Neural cell (in vitro differentiated cells): ENCODE data around the gene CEP55. TPM values are rescaled to one million over a fixed set of nuclear protein-coding genes. Genes with fewer than 3 reads are reported as not detected.

Experiments used
- H2AFZ ChIP-seq: fragments of 200-600, 300-800 bp; sonication (generic), shearing (Covaris generic); 2 replicates; pipeline ENCODE4 v1.6.0; 2014; ENCODE audit warnings: low read depth, mild to moderate bottlenecking, antibody characterized with exemption, low read length, moderate library complexity
- H3F3A ChIP-seq: fragments of 200-600 bp; shearing (Covaris generic); 2 replicates; pipeline ENCODE4 v1.6.1; 2016; ENCODE audit warnings: mild to moderate bottlenecking, moderate library complexity, mixed read lengths, antibody characterized with exemption, low read length; ENCODE audit not compliant: insufficient read depth, poor library complexity, severe bottlenecking
- H3K27ac ChIP-seq: fragments of 200-600, 300-800 bp; sonication (generic), shearing (Covaris generic); 2 replicates; pipeline ENCODE4 v1.5.1; 2014; ENCODE audit warnings: mild to moderate bottlenecking, low read length, moderate library complexity
- H3K27me3 ChIP-seq: fragments of 300-800, 200-600 bp; sonication (generic), shearing (Covaris generic); 2 replicates; pipeline ENCODE4 v1.6.0; 2014; ENCODE audit warnings: mild to moderate bottlenecking, low read depth, low read length, moderate library complexity; ENCODE audit not compliant: insufficient read depth
- H3K36me3 ChIP-seq: fragments of 300-800, 200-600 bp; sonication (generic), shearing (Covaris generic); 2 replicates; pipeline ENCODE4 v1.5.1; 2014; ENCODE audit warnings: mild to moderate bottlenecking, antibody characterized with exemption, low read length, moderate library complexity; ENCODE audit not compliant: insufficient read depth
- H3K4me2 ChIP-seq: fragments of 300-800, 200-600 bp; sonication (generic), shearing (Covaris generic); 2 replicates; pipeline ENCODE4 v1.6.0; 2014; ENCODE audit warnings: mild to moderate bottlenecking, low read length
- H3K4me3 ChIP-seq: fragments of 300-800, 200-600 bp; sonication (generic), shearing (Covaris generic); 2 replicates; pipeline ENCODE4 v1.5.1; 2014; ENCODE audit warnings: mild to moderate bottlenecking, low read length, moderate library complexity
- H3K79me2 ChIP-seq: fragments of 200-600 bp; shearing (Covaris generic); replicated peaks from 2 replicates; pipeline ENCODE4 v1.6.0; 2014; ENCODE audit warnings: mild to moderate bottlenecking, low read length, moderate library complexity; ENCODE audit not compliant: insufficient read depth
- H3K9ac ChIP-seq: fragments of 300-800, 200-600 bp; sonication (generic), shearing (Covaris generic); 2 replicates; pipeline ENCODE4 v1.6.1; 2016; ENCODE audit warnings: mild to moderate bottlenecking, low read length, mixed read lengths
- H3K9me2 ChIP-seq: fragments of 200-600 bp; shearing (Covaris generic); 2 replicates; pipeline ENCODE4 v1.6.1; 2016; ENCODE audit warnings: mild to moderate bottlenecking, low read length, mixed read lengths; ENCODE audit not compliant: insufficient read depth
- H3K9me3 ChIP-seq: fragments of 200-600, 300-800 bp; sonication (generic), shearing (Covaris generic); 2 replicates; pipeline ENCODE4 v1.6.1; 2016; ENCODE audit warnings: mild to moderate bottlenecking, mixed run types, low read length, moderate library complexity, mixed read lengths
- H4K20me1 ChIP-seq: fragments of 200-600 bp; shearing (Covaris generic); 2 replicates; pipeline ENCODE4 v1.6.1; 2016; ENCODE audit warnings: mild to moderate bottlenecking, mixed run types; ENCODE audit not compliant: insufficient read depth
- CTCF ChIP-seq: fragments of 450-650 bp; IDR thresholded peaks from 2 replicates; pipeline ENCODE4 v1.5.1; 2014; ENCODE audit warnings: antibody characterized with exemption, mild to moderate bottlenecking, moderate library complexity; ENCODE audit not compliant: poor library complexity, severe bottlenecking
- EP300 ChIP-seq: fragments of 450-650 bp; conservative IDR thresholded peaks from 2 replicates; pipeline ENCODE4 v1.6.1; 2014; ENCODE audit warnings: antibody characterized with exemption, mild to moderate bottlenecking, moderate library complexity; ENCODE audit not compliant: poor library complexity, severe bottlenecking
- EZH2 ChIP-seq: fragments of 200-600, 300-800 bp; shearing (Covaris generic), sonication (generic); IDR thresholded peaks from 2 replicates; pipeline ENCODE4 v1.6.1; 2014; ENCODE audit warnings: antibody characterized with exemption, low read length, borderline replicate concordance, mild to moderate bottlenecking; ENCODE audit not compliant: insufficient read depth, poor library complexity, severe bottlenecking
- MXI1 ChIP-seq: fragments of 450-650 bp; conservative IDR thresholded peaks from 2 replicates; pipeline ENCODE4 v1.6.1; 2014; ENCODE audit warnings: antibody characterized with exemption, mild to moderate bottlenecking; ENCODE audit not compliant: poor library complexity, severe bottlenecking
- POLR2AphosphoS5 ChIP-seq: IDR thresholded peaks from 2 replicates; pipeline ENCODE4 v1.6.1; 2012
- RAD21 ChIP-seq: fragments of 450-650 bp; conservative IDR thresholded peaks from 2 replicates; pipeline ENCODE4 v1.6.1; 2014; ENCODE audit warnings: antibody characterized with exemption, mild to moderate bottlenecking, moderate library complexity
- REST ChIP-seq: IDR thresholded peaks from 2 replicates; pipeline ENCODE4 v1.6.1; 2012; ENCODE audit warnings: borderline replicate concordance
- SMC3 ChIP-seq: fragments of 450-650 bp; conservative IDR thresholded peaks from 2 replicates; pipeline ENCODE4 v1.6.1; 2014; ENCODE audit warnings: antibody characterized with exemption, mild to moderate bottlenecking, moderate library complexity; ENCODE audit not compliant: poor library complexity
- TAF1 ChIP-seq: IDR thresholded peaks from 2 replicates; pipeline ENCODE4 v1.6.1; 2012; ENCODE audit warnings: low read depth
- polyA plus RNA-seq: library from polyadenylated mRNA; depleted of rRNA; stranded (reverse); fragments of >200 nt; gene quantifications from 2 replicates; pipeline ENCODE4 v1.2.3, GENCODE V29; 2014
- small RNA-seq, 3 experiments: library from RNA; depleted of rRNA; stranded (forward); fragments of <200 nt; gene quantifications; one replicate each; pipeline ENCODE3, GENCODE V24; 2012

CEP55 gene
- polyA plus RNA-seq, 1 donor from 2014 or later, result 0.67 TPM

GRCh38 chr10:93576888-93577287 is 80.5 kb downstream of the CEP55 start:
- Histone ChIP-seq H3K4me3 (no peak overlapping the region), H3K4me2 (no peak overlapping the region), H3K79me2 (no peaks in the 10 kb centered on the region), H3K36me3 (no peaks in the 10 kb centered on the region), H4K20me1 (no peaks in the 10 kb centered on the region), H3K9ac (no peak overlapping the region), H3F3A (no peaks in the 10 kb centered on the region), H3K9me3 (no peaks in the 10 kb centered on the region), H3K27ac (no peak overlapping the region), H2AFZ (no peak overlapping the region), H3K9me2 (no peaks in the 10 kb centered on the region), H3K27me3 (no peaks in the 10 kb centered on the region)
- TF ChIP-seq TAF1 (no peak), CTCF (no peak), SMC3 (no peak), RAD21 (no peak), MXI1 (no peak), POLR2AphosphoS5 (no peak), EZH2 (no peak)

GRCh38 chr10:93577565-93577964 is 81.2 kb downstream of the CEP55 start:
- Histone ChIP-seq H3K79me2 (no peaks in the 10 kb centered on the region), H4K20me1 (no peaks in the 10 kb centered on the region), H3K9me3 (no peaks in the 10 kb centered on the region), H3F3A (no peaks in the 10 kb centered on the region), H3K9ac (no peak overlapping the region), H3K4me3 (no peak overlapping the region), H2AFZ (no peak overlapping the region), H3K4me2 (no peak overlapping the region), H3K9me2 (no peaks in the 10 kb centered on the region), H3K27me3 (no peaks in the 10 kb centered on the region), H3K36me3 (no peaks in the 10 kb centered on the region), H3K27ac (no peak overlapping the region)
- TF ChIP-seq POLR2AphosphoS5 (no peak), EP300 (no peak), TAF1 (no peak), RAD21 (no peak), SMC3 (no peak), REST (no peak), CTCF (no peak), MXI1 (no peak)

Small RNA genes within 50 kb of the gene (small RNA-seq; reads per million reads assigned to genes)
- 0 to 0.08 (median 0) reads per million in 3 experiments for gene RNA5SP323

Other genes starting within 250 kb of the CEP55 start
- gene MYOF, start 14.3 kb upstream of the CEP55 start, polyA plus RNA-seq, result 0.47 TPM in 1 of 2 replicates, not detected in the other
- not detected in 2 replicates for gene FFAR4, start 70.1 kb downstream of the CEP55 start, polyA plus RNA-seq
- gene RBP4, start 104.6 kb downstream of the CEP55 start, polyA plus RNA-seq, result 0.73 and 1.9 TPM in 2 replicates
- gene PDE6C, start 115.9 kb downstream of the CEP55 start, polyA plus RNA-seq, result not detected in 2 replicates
- gene FRA10AC1, start 206.0 kb downstream of the CEP55 start, polyA plus RNA-seq, result 15.7 and 22.8 TPM in 2 replicates